Measurements from ENCODE around the gene PTCH2.

DNA sequence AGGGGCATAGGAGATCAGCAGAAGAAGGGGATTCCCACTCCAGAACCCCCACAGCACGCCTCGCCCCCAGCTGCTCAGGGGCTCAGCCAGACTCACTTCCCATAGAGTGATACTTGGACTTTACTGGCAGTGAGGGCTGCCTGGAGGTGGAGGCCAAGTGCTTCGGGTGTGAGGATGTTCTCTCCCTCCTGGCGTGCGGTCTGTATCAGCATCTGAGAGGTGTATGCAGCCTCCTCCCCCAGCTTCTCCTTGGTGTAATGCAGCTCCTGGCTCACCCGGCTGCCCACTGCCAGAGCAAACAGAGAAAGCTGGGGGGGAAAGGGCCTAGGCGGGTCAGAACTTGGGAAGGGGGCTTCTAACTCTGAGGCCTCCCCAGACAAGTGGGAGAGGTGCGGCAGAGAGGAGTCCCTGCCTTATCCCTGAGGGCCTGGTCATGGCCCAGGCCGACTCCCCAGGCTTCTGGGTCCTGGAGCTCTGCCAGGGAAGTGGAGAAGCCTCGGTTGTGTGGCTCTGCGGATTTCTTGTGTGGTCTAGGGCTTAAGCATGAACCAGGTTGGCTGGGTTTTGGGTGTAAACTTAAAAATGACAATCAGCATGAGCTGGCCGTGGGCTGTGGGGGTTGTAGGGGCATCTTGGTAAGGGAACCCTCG lies 10.9 kb downstream of the PTCH2 start:
- TF ChIP-seq CTCF (IDR thresholded peaks at IDR 0.05) (no peak), POLR2AphosphoS5 (IDR thresholded peaks at IDR 0.05) (no peak), POLR2A (IDR thresholded peaks at IDR 0.05) (no peak)

Measured in prostate gland (tissue), 2 donors.